ENCODE data around the gene CDK5RAP2. TPM values are rescaled to one million over a fixed set of nuclear protein-coding genes. Genes with fewer than 3 reads are reported as not detected.

CDK5RAP2 gene
- total and polyA plus RNA-seq, 2 experiments from 2014 or later, result 23.9 to 30.9 TPM

DNA sequence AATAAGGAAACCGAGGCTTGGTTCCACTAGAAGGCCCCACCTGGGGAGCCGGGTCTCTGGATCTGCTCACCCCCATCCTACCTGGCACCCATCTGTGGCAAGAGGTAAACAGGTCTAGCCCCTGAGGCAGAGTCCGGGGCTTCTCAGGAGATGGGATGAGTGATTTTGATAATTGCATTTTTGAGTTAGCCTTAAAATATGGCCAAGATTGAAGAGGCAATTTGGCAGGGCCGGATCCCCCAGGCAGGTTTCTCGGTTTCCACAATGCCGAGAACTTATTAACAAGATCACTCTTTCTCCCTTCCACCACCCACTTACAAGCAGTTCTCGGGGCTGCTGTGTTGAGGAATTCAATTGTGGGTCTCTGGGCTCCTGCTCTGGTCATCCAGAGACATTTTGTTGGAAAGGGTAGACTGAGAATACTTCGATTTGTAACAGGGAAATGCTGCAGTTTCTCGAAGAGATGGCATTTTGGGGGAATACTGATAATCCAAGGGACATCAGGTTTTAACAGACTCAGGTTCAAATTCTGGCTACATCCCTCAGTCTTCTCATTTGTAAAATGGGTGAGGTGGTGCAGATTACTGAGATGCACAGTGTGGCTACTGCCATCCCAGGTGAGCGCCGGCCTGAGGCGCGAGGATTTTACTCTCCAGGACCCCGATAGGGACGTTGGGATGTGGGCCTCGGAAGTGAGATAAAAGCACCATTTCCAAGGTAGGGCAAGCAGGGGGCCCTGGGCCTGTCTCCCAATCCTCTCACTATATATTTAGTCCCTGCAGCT is 194.2 kb downstream of the CDK5RAP2 start:
- no peaks in the 10 kb centered on the region for H3K27me3 ChIP-seq
- no peaks in the 10 kb centered on the region for H4K20me1 ChIP-seq (ENCODE audit: insufficient read depth, poor library complexity, severe bottlenecking)
- H3K9me3 ChIP-seq (ENCODE audit: low read depth), result no peaks in the 10 kb centered on the region
- no peak overlapping the region for H3K4me2 ChIP-seq
- TF ChIP-seq, protein P1, sequence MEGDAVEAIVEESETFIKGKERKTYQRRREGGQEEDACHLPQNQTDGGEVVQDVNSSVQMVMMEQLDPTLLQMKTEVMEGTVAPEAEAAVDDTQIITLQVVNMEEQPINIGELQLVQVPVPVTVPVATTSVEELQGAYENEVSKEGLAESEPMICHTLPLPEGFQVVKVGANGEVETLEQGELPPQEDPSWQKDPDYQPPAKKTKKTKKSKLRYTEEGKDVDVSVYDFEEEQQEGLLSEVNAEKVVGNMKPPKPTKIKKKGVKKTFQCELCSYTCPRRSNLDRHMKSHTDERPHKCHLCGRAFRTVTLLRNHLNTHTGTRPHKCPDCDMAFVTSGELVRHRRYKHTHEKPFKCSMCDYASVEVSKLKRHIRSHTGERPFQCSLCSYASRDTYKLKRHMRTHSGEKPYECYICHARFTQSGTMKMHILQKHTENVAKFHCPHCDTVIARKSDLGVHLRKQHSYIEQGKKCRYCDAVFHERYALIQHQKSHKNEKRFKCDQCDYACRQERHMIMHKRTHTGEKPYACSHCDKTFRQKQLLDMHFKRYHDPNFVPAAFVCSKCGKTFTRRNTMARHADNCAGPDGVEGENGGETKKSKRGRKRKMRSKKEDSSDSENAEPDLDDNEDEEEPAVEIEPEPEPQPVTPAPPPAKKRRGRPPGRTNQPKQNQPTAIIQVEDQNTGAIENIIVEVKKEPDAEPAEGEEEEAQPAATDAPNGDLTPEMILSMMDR (IDR thresholded peaks at IDR 0.05; ENCODE audit: poor library complexity), result no peak
- TF ChIP-seq EZH2phosphoT487 (IDR thresholded peaks at IDR 0.05; ENCODE audit: low read depth, severe bottlenecking, unreplicated experiment) (no peak), EZH2 (IDR thresholded peaks at IDR 0.05; ENCODE audit: borderline replicate concordance) (no peak)
- no peak overlapping the region for H3K4me3 ChIP-seq
- no peaks in the 10 kb centered on the region for H3K79me2 ChIP-seq
- H2AFZ ChIP-seq, result no peak overlapping the region
- H3K4me1 ChIP-seq (ENCODE audit: insufficient read depth), result peaks cover 30% of the 10 kb centered on the region
- DNase-seq (ENCODE audit: low spot score), result no peak
- WGBS (ENCODE audit: low lambda C conversion rate, missing lambda C conversion rate), result 91% methylated on average over 16 of the region's 16 CpGs
- H3K27ac ChIP-seq, result peak overlapping the region; percentile 37
- no peaks in the 10 kb centered on the region for H3K9me2 ChIP-seq (replicated peaks; ENCODE audit: insufficient read depth)
- no peaks in the 10 kb centered on the region for H3K36me3 ChIP-seq (replicated peaks; ENCODE audit: insufficient read depth, low read depth)

DNA sequence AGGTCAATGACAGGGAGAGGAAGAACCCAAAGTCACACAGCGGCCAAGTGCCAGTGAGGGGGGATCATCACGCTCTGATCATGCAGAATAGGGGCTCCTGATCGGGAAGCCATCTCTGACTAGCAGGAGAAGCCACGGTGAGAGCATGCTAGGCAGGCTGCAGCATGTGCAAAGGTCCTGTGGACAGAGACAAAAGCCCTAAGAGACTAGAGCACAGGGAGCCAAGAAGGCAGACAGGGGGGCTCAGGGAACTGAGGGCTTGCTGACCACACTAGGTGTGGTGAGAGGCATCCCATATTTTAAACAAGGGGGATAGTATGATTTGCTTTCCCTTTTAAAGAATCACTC is 195.1 kb downstream of the CDK5RAP2 start:
- Histone ChIP-seq H3K79me2 (no peaks in the 10 kb centered on the region), H3K27me3 (no peaks in the 10 kb centered on the region), H3K9me3 (ENCODE audit: low read depth) (no peaks in the 10 kb centered on the region), H2AFZ (no peak overlapping the region), H3K27ac (no peak overlapping the region), H4K20me1 (ENCODE audit: insufficient read depth, poor library complexity, severe bottlenecking) (no peaks in the 10 kb centered on the region), H3K36me3 (replicated peaks; ENCODE audit: insufficient read depth, low read depth) (no peaks in the 10 kb centered on the region), H3K4me1 (ENCODE audit: insufficient read depth) (peaks cover 30% of the 10 kb centered on the region), H3K4me3 (no peak overlapping the region), H3K4me2 (no peak overlapping the region), H3K9me2 (replicated peaks; ENCODE audit: insufficient read depth) (no peaks in the 10 kb centered on the region)
- 96% methylated on average over 4 of the region's 4 CpGs for WGBS (ENCODE audit: low lambda C conversion rate, missing lambda C conversion rate)
- TF ChIP-seq EZH2 (IDR thresholded peaks at IDR 0.05; ENCODE audit: borderline replicate concordance), result no peak
- no peak for TF ChIP-seq EZH2phosphoT487 (IDR thresholded peaks at IDR 0.05; ENCODE audit: low read depth, severe bottlenecking, unreplicated experiment)
- TF ChIP-seq, protein P1 (IDR thresholded peaks at IDR 0.05; ENCODE audit: poor library complexity), result no peak
- DNase-seq (ENCODE audit: low spot score), result no peak

DNA sequence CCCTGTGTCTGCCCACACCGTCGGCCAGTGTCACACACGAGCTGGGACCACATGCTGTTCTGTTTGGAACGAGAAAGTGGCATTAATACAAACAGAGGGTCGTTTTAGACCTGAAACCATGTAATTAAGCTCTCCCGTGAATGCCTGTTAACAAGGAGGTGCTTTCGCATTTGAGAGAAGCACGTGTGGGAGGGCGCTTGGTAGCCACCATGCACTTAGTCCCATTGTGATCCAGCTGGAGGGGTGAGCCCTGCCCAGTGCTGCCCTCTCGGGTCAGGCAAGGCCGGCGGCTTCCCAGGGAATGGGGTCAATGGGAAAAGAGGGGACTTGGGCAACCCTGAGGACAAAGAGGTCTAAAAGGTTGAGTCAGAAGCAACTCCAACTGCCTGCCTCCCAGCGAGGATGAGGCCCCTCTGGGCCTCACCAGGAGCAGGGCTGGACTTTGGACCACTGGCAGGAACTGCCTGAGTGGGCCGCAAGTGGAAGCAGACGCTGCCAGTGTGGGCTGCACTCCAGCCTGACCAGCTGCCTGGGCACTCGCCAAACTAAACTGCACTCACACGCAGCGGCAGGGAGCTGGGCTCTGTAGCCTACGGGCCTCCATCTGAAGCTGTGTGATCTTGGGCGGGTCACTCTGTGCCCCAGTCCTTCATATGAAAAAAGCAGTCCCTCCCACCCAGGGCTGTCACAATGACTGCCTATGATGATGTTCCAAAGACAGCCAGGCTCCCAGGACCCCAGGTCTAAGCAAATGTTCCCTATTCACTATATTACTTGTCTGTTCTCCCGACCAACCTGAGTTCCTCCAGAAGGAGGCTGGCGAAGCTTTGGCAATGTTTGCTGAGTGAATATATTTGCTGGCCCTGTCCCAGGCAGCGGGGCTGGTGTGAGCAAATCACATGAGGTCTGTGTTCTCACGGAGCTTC is 195.7 kb downstream of the CDK5RAP2 start:
- no peaks in the 10 kb centered on the region for H3K9me2 ChIP-seq (replicated peaks; ENCODE audit: insufficient read depth)
- H3K27ac ChIP-seq, result peak overlapping the region; percentile 71
- no peaks in the 10 kb centered on the region for H3K36me3 ChIP-seq (replicated peaks; ENCODE audit: insufficient read depth, low read depth)
- H3K9me3 ChIP-seq (ENCODE audit: low read depth), result no peaks in the 10 kb centered on the region
- H3K4me1 ChIP-seq (ENCODE audit: insufficient read depth), result peaks cover 30% of the 10 kb centered on the region
- no peaks in the 10 kb centered on the region for H4K20me1 ChIP-seq (ENCODE audit: insufficient read depth, poor library complexity, severe bottlenecking)
- WGBS (ENCODE audit: low lambda C conversion rate, missing lambda C conversion rate), result 75% methylated on average over 24 of the region's 24 CpGs
- H3K27me3 ChIP-seq, result no peaks in the 10 kb centered on the region
- DNase-seq (ENCODE audit: low spot score), result peak; percentile 55
- TF ChIP-seq, protein P1 (IDR thresholded peaks at IDR 0.05; ENCODE audit: poor library complexity), result no peak
- no peak for TF ChIP-seq EZH2 (IDR thresholded peaks at IDR 0.05; ENCODE audit: borderline replicate concordance)
- TF ChIP-seq EZH2phosphoT487 (IDR thresholded peaks at IDR 0.05; ENCODE audit: low read depth, severe bottlenecking, unreplicated experiment), result no peak
- H3K4me2 ChIP-seq, result peak overlapping the region; percentile 45
- no peak overlapping the region for H2AFZ ChIP-seq
- no peak overlapping the region for H3K4me3 ChIP-seq
- H3K79me2 ChIP-seq, result no peaks in the 10 kb centered on the region
